Heart left ventricle (tissue), 13 donors: ENCODE results near the gene PPP1R12B.
"Not testable (repeated sequence)": the region's sequence is repeated elsewhere in the genome, so short reads cannot be mapped to it uniquely, and the experiment has no call there.

Source experiments
- CTCF ChIP-seq, 12 donors: fragments of 200-600 bp; sonication (generic) in 4 of 12; IDR thresholded peaks; one replicate each; pipeline versions ENCODE4 v1.5.0 to v1.8.0; 2018 to 2022; ENCODE audit warnings: antibody characterized with exemption in 12 of 12, mild to moderate bottlenecking in 5 of 12
- POLR2A ChIP-seq, 2 donors: fragments of 450-650 bp; IDR thresholded peaks; one replicate each; pipeline ENCODE4 v1.6.1; 2017; ENCODE audit warnings: antibody characterized with exemption in 2 of 2, mild to moderate bottlenecking in 2 of 2, moderate library complexity in 2 of 2
- donor health status: ischemic (EF 13 %, LVEDD 7.1; RV severe dilation, severe dysfunction).
- donor health status: DM: no; HTN: yes; CAD: no.
- donor health status: DM: no; HTN: no; CAD: no.
- donor health status: ischemic (EF 25% LVEDD 6.9; RV normal size, moderate dysfunction).
- donor health status: ischemic (EF 25% LVEDD 5.7; RV mildly dilated, moderate dysfunction).
- donor health status: ischemic (EF 35%, LVEDD 5.7; RV mildly dilated, moderate dysfunction).
- donor health status: nonischemic (EF 11% LVEDD 7.7; RV severe dilation, severe dysfunction).
- donor health status: DM: yes; HTN: yes; CAD: no.
- donor health status: PGD.
- donor health status: ischemic (EF 29% LVEDD 5.4; RV normal size, mild dysfunction).
- donor health status: nonischemic (EF 23%, LVEDD 6.1; RV moderate dilation, normal function).

- not testable (repeated sequence) for TF ChIP-seq CTCF, POLR2A (IDR thresholded peaks at IDR 0.05)
Measured at GRCh38 chr1:202469123-202469522, 120.6 kb downstream of the PPP1R12B start.
